HEK293 (cell line): ENCODE results near the gene KTN1.

Experiments used
- ZBTB8A ChIP-seq: fragments of 450-650 bp; formaldehyde crosslinking; IDR thresholded peaks from 2 replicates; pipeline ENCODE4 v1.5.1; 2016; ENCODE audit warnings: missing biosample characterization, missing genetic modification characterization
- ZNF10 ChIP-seq: fragments of 450-650 bp; formaldehyde crosslinking; IDR thresholded peaks from 2 replicates; pipeline ENCODE4 v1.5.1; 2017; ENCODE audit warnings: missing biosample characterization, missing genetic modification characterization
- ZNF138 ChIP-seq: fragments of 450-650 bp; formaldehyde crosslinking; IDR thresholded peaks from 2 replicates; pipeline ENCODE4 v1.5.1; 2016; ENCODE audit warnings: missing biosample characterization, missing genetic modification characterization, borderline replicate concordance
- ZNF174 ChIP-seq: fragments of 450-650 bp; formaldehyde crosslinking; IDR thresholded peaks from 2 replicates; pipeline ENCODE4 v1.5.0; 2017; ENCODE audit warnings: missing biosample characterization, mild to moderate bottlenecking, missing genetic modification characterization
- ZNF274 ChIP-seq, 2 experiments: fragments of 200-500 bp in 1 of 2; fragments of 450-650 bp in 1 of 2; sonication (Bioruptor generic) in 1 of 2; formaldehyde crosslinking in 1 of 2; IDR thresholded peaks; 2 replicates each; pipeline versions ENCODE4 v1.5.1 to v1.6.1; 2014 to 2016; ENCODE audit warnings: borderline replicate concordance in 1 of 2, inconsistent platforms in 1 of 2, low read length in 1 of 2, missing biosample characterization in 1 of 2, missing genetic modification characterization in 1 of 2
- ZNF501 ChIP-seq: fragments of 450-650 bp; formaldehyde crosslinking; IDR thresholded peaks from 2 replicates; pipeline ENCODE4 v1.5.1; 2016; ENCODE audit warnings: missing biosample characterization, missing genetic modification characterization
- ZNF585B ChIP-seq: fragments of 450-650 bp; formaldehyde crosslinking; IDR thresholded peaks from 2 replicates; pipeline ENCODE4 v1.5.1; 2016; ENCODE audit warnings: missing biosample characterization, missing genetic modification characterization
- TF ChIP-seq, protein P1 (sequence below): fragments of 450-650 bp; formaldehyde crosslinking; IDR thresholded peaks from 2 replicates; pipeline ENCODE4 v1.5.1; 2016; ENCODE audit warnings: missing biosample characterization, missing genetic modification characterization
- TF ChIP-seq, protein P2 (sequence below): fragments of 450-650 bp; formaldehyde crosslinking; IDR thresholded peaks from 2 replicates; pipeline ENCODE4 v1.5.1; 2016; ENCODE audit warnings: missing biosample characterization, missing genetic modification characterization
- TF ChIP-seq, protein P3 (sequence below): fragments of 450-650 bp; formaldehyde crosslinking; IDR thresholded peaks from 2 replicates; pipeline ENCODE4 v1.5.1; 2016; ENCODE audit warnings: missing biosample characterization, missing genetic modification characterization

DNA sequence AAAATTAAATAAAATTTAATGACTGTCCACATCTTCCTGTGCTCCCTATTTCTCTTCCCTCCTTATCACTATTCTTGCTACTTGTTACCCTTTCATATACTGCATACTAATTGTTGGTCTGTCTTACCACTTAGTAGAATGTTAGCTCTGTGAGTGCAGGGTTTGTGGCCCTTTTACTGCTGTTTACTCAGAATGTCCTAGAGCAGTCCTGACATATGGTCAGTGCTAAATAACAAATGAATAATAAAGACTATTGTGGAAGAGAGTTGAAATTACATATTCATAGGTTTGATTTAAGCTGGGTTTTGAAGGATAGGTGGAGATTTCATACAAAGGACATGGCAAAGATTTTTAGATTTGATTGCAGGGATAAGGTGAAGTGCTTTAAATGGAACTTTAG is 24.5 kb downstream of the KTN1 start:
- TF ChIP-seq ZNF501 (no peak), ZNF585B (no peak), ZBTB8A (tag by site-specific recombination) (no peak), ZNF174 (tag by site-specific recombination) (no peak), ZNF138 (tag by site-specific recombination) (no peak), ZNF10 (tag by site-specific recombination) (no peak), ZNF274 (IDR thresholded peaks at IDR 0.05; ENCODE audit: low read length) (no peak), ZNF274 (tag by site-specific recombination; IDR thresholded peaks at IDR 0.05; ENCODE audit: borderline replicate concordance) (no peak)
- TF ChIP-seq, protein P1, sequence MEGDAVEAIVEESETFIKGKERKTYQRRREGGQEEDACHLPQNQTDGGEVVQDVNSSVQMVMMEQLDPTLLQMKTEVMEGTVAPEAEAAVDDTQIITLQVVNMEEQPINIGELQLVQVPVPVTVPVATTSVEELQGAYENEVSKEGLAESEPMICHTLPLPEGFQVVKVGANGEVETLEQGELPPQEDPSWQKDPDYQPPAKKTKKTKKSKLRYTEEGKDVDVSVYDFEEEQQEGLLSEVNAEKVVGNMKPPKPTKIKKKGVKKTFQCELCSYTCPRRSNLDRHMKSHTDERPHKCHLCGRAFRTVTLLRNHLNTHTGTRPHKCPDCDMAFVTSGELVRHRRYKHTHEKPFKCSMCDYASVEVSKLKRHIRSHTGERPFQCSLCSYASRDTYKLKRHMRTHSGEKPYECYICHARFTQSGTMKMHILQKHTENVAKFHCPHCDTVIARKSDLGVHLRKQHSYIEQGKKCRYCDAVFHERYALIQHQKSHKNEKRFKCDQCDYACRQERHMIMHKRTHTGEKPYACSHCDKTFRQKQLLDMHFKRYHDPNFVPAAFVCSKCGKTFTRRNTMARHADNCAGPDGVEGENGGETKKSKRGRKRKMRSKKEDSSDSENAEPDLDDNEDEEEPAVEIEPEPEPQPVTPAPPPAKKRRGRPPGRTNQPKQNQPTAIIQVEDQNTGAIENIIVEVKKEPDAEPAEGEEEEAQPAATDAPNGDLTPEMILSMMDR (tag by site-specific recombination) = no peak
- TF ChIP-seq, protein P2, sequence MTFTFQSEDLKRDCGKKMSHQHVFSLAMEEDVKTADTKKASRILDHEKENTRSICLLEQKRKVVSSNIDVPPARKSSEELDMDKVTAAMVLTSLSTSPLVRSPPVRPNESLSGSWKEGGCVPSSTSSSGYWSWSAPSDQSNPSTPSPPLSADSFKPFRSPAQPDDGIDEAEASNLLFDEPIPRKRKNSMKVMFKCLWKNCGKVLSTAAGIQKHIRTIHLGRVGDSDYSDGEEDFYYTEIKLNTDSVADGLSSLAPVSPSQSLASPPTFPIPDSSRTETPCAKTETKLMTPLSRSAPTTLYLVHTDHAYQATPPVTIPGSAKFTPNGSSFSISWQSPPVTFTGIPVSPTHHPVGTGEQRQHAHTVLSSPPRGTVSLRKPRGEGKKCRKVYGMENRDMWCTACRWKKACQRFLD (tag by site-specific recombination) = no peak
- TF ChIP-seq, protein P3, sequence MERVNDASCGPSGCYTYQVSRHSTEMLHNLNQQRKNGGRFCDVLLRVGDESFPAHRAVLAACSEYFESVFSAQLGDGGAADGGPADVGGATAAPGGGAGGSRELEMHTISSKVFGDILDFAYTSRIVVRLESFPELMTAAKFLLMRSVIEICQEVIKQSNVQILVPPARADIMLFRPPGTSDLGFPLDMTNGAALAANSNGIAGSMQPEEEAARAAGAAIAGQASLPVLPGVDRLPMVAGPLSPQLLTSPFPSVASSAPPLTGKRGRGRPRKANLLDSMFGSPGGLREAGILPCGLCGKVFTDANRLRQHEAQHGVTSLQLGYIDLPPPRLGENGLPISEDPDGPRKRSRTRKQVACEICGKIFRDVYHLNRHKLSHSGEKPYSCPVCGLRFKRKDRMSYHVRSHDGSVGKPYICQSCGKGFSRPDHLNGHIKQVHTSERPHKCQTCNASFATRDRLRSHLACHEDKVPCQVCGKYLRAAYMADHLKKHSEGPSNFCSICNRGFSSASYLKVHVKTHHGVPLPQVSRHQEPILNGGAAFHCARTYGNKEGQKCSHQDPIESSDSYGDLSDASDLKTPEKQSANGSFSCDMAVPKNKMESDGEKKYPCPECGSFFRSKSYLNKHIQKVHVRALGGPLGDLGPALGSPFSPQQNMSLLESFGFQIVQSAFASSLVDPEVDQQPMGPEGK = no peak
